HG03108 (cell line): ENCODE results near the gene IL6ST.
"Not testable (repeated sequence)": the region's sequence is repeated elsewhere in the genome, so short reads cannot be mapped to it uniquely, and the experiment has no call there.

Experiments used
- ATAC-seq: cut with Tn5 transposase; IDR thresholded peaks from one replicate; pipeline ENCODE4 v1.9.1; 2021; ENCODE audit warnings: moderate library complexity; ENCODE audit not compliant: unreplicated experiment

The IL6ST gene

DNA sequence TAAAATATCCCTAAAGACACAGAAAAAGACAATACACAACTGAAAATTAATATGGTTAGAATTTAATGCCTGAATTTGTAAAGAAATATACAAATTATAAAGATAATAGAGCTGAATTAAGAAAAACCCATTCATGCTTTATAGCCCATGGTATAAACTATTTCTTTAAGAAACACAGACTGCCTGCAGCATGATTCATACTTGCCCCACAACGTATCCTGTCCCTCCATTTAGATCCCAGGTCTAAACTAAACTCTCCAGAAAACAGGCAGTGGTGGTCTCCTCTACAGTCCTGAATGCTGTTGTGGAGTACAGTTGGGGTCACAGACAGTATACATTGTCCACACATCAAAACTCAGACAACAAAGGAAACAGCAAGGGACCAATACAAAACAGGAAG lies 24.8 kb downstream of the IL6ST start:
- ATAC-seq = no peak

DNA sequence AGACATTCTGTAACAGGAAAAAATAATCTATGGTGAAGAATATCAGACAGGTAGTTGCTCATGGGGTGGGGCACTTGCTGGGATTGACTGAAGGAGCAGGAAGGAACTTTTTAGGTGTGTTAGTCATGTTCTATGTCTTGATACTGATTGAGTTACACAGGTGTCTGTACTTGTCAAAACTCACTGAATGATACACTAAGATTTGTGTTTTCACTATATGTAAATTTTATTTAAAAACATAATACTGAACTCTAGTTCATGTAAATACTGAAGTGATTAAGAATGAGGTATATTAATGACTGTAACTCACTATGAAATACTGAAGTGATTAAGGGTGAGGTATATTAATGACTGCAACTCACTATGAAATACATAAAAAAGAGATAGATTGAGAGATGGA lies 28.5 kb downstream of the IL6ST start:
- no peak for ATAC-seq

DNA sequence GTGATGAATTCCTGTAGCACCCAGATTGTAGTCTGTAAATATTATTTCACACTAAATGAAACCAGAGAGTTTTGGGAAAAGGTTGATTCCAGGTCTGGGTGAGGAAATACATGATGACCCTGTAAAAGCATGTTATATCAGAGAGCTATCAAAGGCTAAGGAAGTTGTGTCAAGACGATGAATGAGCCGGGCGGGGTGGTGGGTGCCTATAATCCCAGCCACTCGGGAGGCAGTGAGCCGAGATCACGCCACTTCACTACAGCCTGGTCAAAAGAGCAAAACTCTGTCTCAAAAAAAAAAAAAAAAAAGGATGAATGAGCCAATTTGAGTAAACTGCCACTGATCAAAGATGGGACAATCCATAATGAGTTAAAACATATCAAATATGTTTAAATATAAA lies 29.2 kb downstream of the IL6ST start:
- no peak for ATAC-seq

DNA sequence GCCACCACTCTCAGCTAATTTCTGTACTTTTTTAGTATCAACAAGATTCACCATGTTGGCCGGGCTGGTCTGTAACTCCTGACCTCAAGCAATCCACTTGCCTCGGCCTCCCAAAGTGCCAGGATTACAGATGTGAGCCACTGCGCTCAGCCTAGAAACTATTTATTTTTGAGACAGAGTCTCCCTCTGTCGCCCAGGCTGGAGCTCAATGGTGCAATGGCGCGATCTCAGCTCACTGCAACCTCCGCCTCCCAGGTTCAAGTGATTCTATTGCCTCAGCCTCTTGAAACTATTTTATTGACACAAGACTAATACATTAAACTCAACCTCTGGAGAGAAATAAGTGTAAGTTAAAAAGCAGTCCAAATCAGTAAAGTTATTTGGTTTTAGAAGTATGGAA lies 34.0 kb downstream of the IL6ST start:
- no peak for ATAC-seq

- ATAC-seq = no peak
These were observed 35.6 kb downstream of the IL6ST start for GRCh38 chr5:55959208-55959607.

GRCh38 chr5:55941154-55941553 lies 53.6 kb downstream of the IL6ST start:
- ATAC-seq = not testable (repeated sequence)

- ATAC-seq = not testable (repeated sequence)
These were observed 57.2 kb downstream of the IL6ST start for GRCh38 chr5:55937598-55937997.

DNA sequence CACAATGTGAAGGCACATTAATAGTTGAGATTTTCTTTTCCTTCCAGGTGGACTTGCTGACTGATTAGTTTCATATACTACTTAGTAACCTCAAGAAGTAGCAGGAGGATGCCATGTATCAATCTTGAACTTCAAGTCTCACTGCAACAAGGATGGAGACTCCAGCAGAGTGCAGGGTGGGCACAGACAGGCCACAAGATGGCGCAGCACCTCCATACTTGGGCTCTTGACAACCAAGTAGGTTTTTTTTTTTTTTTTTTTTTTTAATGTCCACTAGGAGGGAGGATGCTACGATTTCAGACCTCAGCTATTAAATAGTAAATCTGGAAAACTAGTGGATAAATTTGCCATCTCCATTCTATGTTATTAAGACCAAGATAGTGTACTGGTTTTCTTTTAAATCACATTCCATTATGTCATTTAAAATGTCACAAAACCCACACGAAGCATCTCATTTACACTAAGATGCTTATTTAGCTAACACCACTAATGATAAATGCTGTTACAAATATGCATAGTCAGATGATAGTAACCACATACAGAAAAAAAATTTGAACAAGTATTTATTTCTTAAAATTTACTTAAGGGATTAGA lies 58.6 kb downstream of the IL6ST start:
- no peak for ATAC-seq

- no peak for ATAC-seq
These were observed 59.4 kb downstream of the IL6ST start for GRCh38 chr5:55935371-55935770.

DNA sequence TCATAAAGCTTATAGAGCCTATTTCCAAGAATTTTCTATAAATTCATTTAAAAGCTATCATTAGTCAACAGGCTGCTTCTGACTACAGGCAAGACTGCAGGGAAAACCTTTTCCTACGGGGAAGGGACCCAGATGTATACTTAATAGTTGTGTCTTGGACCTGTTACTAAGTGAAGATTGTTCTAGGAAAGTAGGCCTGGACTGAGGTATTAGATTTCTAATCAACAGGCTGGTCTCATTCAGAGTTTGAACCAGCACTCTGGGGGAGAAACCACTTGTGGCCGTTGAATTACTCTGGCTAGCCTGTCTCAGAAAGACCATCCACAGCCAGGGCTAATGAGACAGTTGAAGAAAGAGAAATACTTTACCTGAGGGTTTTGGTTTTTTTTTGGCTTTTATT lies 60.0 kb downstream of the IL6ST start:
- no peak for ATAC-seq

DNA sequence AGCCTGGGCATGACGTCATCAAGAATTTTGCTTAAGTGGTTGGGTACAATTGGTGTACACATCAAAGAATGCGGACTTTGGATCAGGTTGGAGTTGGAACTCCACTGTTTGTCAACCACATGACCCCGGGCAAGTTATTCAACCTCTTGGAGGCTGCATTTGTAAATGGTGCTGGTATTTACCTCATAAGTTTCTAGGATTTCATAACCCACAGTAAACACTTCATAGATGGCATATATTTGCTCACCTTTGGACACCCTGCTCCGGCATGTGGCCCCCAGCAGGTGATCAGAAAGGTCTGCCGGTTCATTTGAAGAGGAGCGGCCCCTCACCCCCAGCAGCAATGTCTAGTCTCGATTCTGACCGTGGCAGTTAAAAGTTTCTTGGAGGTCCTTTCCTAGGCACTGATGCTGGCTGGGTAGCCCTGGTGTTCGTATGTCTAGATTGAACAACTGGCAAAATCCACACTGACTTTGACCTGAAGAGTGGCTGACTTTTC lies 60.6 kb downstream of the IL6ST start:
- no peak for ATAC-seq

GRCh38 chr5:55933377-55934114 lies 61.2 kb downstream of the IL6ST start:
- no peak for ATAC-seq

- ATAC-seq = no peak
These were observed 62.1 kb downstream of the IL6ST start for GRCh38 chr5:55932700-55933099.

DNA sequence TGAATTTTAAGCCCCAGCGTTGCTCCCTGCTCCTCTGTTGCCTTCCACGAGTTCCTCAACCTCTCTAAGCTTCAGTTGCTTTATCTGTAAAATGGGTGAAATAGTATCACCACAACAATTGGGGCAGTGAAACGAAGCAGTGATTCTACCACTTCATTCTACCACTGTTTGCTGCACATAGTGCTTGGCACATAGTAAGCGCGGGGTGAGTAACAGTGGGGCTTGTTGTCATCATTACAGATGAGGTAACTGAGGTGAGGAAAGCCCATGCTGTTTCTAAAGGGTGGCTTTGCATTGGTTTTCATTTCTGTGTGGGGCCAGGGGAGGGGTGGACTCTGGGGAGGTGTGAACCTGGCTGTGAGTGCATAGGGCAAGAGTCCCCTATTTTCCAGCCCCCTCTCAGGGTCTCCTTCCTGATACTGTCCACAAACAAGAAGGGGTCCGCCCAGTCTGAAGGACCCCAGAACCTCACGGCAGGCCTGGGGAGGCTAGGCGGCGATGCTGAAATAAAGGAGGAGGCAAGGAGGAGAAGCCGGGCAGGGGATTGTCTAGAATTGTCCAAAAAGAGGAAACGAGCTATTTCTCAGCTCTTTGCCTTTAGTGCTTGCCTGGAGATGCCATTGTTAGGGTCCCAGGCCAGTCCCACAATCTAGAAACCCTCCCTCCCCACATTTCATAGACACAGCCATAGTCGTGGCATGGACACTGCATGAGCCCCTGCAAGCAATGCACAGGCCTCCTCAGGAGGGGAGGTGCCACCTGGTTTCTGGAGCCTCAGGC lies 65.6 kb downstream of the IL6ST start:
- ATAC-seq = no peak

- ATAC-seq = no peak
These were observed 66.7 kb downstream of the IL6ST start for GRCh38 chr5:55927861-55928655.

DNA sequence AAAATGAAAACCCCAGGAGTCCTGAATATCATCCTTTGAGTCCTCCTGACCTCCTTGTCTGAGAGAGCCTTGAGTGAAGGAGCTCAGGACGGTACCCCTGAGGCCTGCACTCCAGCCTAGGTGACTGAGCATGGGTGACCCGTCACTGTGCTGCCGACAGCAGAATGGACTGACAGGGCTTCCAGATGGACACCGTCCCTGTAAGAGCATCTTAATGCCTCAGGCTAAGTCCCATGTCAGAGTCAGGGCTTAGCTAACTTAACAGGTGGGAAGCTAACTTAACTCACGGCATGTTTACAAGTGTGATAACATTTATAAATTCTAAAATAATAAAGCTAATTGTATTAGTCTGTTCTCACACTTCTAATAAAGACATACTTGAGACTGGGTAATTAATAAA lies 68.3 kb downstream of the IL6ST start:
- ATAC-seq = no peak

GRCh38 chr5:55925712-55926111 lies 69.1 kb downstream of the IL6ST start:
- no peak for ATAC-seq

DNA sequence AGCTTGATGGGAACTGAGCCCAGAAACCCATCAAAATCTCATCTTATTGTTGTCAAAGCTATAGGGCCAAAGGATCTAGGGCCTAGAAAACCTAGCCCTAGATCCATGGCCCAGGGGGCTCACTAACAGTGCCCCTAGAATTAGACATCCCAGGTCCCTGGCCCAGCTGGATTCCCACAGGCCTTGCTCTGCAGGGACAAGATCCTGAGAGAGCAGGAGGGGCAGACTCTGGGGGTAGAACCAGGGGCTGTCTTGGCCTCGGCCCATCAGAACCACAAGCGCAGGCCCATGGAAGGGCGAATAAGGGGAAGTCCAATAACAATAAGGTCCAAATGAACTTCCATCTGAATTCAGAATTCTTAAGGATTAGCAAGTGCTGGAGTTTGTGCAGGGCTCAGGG lies 69.6 kb downstream of the IL6ST start:
- no peak for ATAC-seq

DNA sequence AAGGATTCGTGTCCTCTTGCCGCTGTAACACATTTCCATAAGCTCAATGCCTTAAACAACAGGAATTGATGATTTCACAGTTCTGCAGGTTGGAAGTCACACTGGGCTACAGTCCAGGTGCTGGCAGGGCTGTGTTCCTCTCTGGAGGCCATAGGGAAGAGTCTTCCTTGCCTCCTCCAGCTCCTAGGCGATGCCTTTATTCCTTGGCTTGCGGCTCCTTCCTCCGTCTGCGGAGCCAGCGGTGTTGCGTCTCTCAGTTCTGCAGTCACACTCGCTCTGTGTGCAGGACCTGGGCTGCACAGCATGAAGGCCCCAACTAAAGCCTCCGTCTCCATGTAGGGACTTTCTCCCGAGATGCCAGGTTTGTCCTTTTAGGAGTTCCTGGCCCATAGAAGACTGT lies 70.0 kb downstream of the IL6ST start:
- no peak for ATAC-seq

GRCh38 chr5:55923865-55924500 lies 70.8 kb downstream of the IL6ST start:
- no peak for ATAC-seq
